ENCODE results near the gene SSR2.

- no peak for TF ChIP-seq POLR2A (IDR thresholded peaks at IDR 0.05; ENCODE audit: low read depth, low read length)
- TF ChIP-seq TAF1 (IDR thresholded peaks at IDR 0.05; ENCODE audit: borderline replicate concordance, low read depth, low read length), result no peak
- no peak for TF ChIP-seq POLR2AphosphoS5 (IDR thresholded peaks at IDR 0.05; ENCODE audit: low read depth, low read length)
These were observed 34.7 kb upstream of the SSR2 start for GRCh38 chr1:156055281-156056048.
